A549 (cell line): Measurements from ENCODE around the gene COPZ2. TPM values are rescaled to one million over a fixed set of nuclear protein-coding genes. Genes with fewer than 3 reads are reported as not detected.

ENCODE experiments used
- ATAC-seq, 2 experiments: fragments of 200-7000 bp in 1 of 2; fragments of >200 bp in 1 of 2; cut with Nextera tagmentation in 1 of 2; cut with Tn5 transposase in 1 of 2; 3 replicates each; pipeline versions ENCODE4 v1.8.0 to v1.9.1; 2018 to 2020; ENCODE audit warnings: mild to moderate bottlenecking in 1 of 2, moderate library complexity in 1 of 2
- CTCF ChIA-PET: fragments of 300-600 bp; sonication (Branson Sonifier 250); formaldehyde crosslinking; extraction: SDS; loops from one replicate; lab custom pipeline; 2021; ENCODE audit warnings: antibody characterized with exemption, inconsistent platforms; lab: Yijun Ruan, JAX
- POLR2A ChIA-PET: fragments of 350-600 bp; formaldehyde crosslinking; extraction: SDS; loops from one replicate; lab custom pipeline; 2021; ENCODE audit warnings: antibody characterized with exemption, inconsistent platforms; lab: Yijun Ruan, JAX
- DNase-seq, 2 experiments: peaks; one replicate each; pipeline versions ENCODE4 v3.0.0 to v3.0.0-alpha.2; 2011 to 2016; ENCODE audit warnings: low read depth in 1 of 2, low spot score in 1 of 2
- FAIRE-seq: peaks from 2 replicates; lab custom pipeline; 2011; peaks lifted over from hg19 to GRCh38; lab: Jason Lieb, UNC
- H3K27ac ChIP-seq, 2 experiments: fragments of >200 bp; sonication (Bioruptor Twin); formaldehyde crosslinking; 3 replicates each; pipeline ENCODE4 v1.5.1; 2016 to 2017
- H3K4me1 ChIP-seq: fragments of >200 bp; sonication (Bioruptor Twin); formaldehyde crosslinking; 3 replicates; pipeline ENCODE4 v1.6.1; 2016
- H3K4me2 ChIP-seq: fragments of >200 bp; sonication (Bioruptor Twin); formaldehyde crosslinking; 3 replicates; pipeline ENCODE4 v1.6.1; 2016
- H3K4me3 ChIP-seq: fragments of >200 bp; sonication (Bioruptor Twin); formaldehyde crosslinking; 3 replicates; pipeline ENCODE4 v1.5.1; 2016
- H3K9me3 ChIP-seq: fragments of >200 bp; sonication (Bioruptor Twin); formaldehyde crosslinking; 3 replicates; pipeline ENCODE4 v1.6.1; 2016
- CEBPB ChIP-seq, 2 experiments: fragments of >200 bp in 1 of 2; sonication (Bioruptor Twin) in 1 of 2; formaldehyde crosslinking in 1 of 2; IDR thresholded peaks; 2 replicates each; pipeline ENCODE4 v1.6.1; 2012 to 2016
- EHF ChIP-seq: fragments of 250-450 bp; sonication (Bioruptor Pico); IDR thresholded peaks from 2 replicates; pipeline ENCODE4 v1.5.0; 2020; ENCODE audit warnings: mild to moderate bottlenecking
- ESRRA ChIP-seq: fragments of 150-350 bp; IDR thresholded peaks from 2 replicates; pipeline ENCODE4 v1.6.1; 2014; ENCODE audit warnings: mild to moderate bottlenecking, low read length, borderline replicate concordance
- FOSB ChIP-seq: fragments of 250-450 bp; sonication (Bioruptor Pico); IDR thresholded peaks from 2 replicates; pipeline ENCODE4 v1.5.0; 2020; ENCODE audit warnings: mild to moderate bottlenecking, moderate library complexity
- HEYL ChIP-seq: fragments of 250-450 bp; sonication (Bioruptor Pico); IDR thresholded peaks from 2 replicates; pipeline ENCODE4 v1.8.0; 2021; ENCODE audit warnings: mild to moderate bottlenecking, moderate library complexity
- HOXB5 ChIP-seq: fragments of 250-450 bp; sonication (Bioruptor Pico); IDR thresholded peaks from 2 replicates; pipeline ENCODE4 v1.5.0; 2020; ENCODE audit warnings: mild to moderate bottlenecking, moderate library complexity
- KDM1A ChIP-seq: fragments of 200-600 bp; sonication (generic); IDR thresholded peaks from 2 replicates; pipeline ENCODE4 v1.6.1; 2016; ENCODE audit warnings: low read depth, mild to moderate bottlenecking
- MYC ChIP-seq: IDR thresholded peaks from 2 replicates; pipeline ENCODE4 v1.6.1; 2012; ENCODE audit warnings: mild to moderate bottlenecking, inconsistent platforms, low read length, improper control_type of control experiment, borderline replicate concordance
- NFE2L2 ChIP-seq: fragments of 150-350 bp; conservative IDR thresholded peaks from 2 replicates; pipeline ENCODE4 v1.6.1; 2014; ENCODE audit warnings: low read length
- NPAS2 ChIP-seq: fragments of 250-450 bp; sonication (Bioruptor Pico); IDR thresholded peaks from 2 replicates; pipeline ENCODE4 v1.8.0; 2022; ENCODE audit warnings: mild to moderate bottlenecking, moderate library complexity, borderline replicate concordance
- NR3C1 ChIP-seq: fragments of >200 bp; sonication (Bioruptor Twin); formaldehyde crosslinking; IDR thresholded peaks from 3 replicates; pipeline ENCODE4 v1.6.1; 2017
- POLR2A ChIP-seq: IDR thresholded peaks from 2 replicates; pipeline ENCODE4 v1.6.1; 2012; ENCODE audit warnings: mild to moderate bottlenecking, low read length
- POLR2AphosphoS2 ChIP-seq: conservative IDR thresholded peaks from 2 replicates; pipeline ENCODE4 v1.6.1; 2012; ENCODE audit warnings: low read length, improper control_type of control experiment, inconsistent platforms
- RAD21 ChIP-seq, 2 experiments: fragments of >200 bp in 1 of 2; sonication (Bioruptor Twin) in 1 of 2; formaldehyde crosslinking in 1 of 2; IDR thresholded peaks in 1 of 2; conservative IDR thresholded peaks in 1 of 2; 2 replicates in 1 of 2; 3 replicates in 1 of 2; pipeline ENCODE4 v1.6.1; 2012 to 2018; ENCODE audit warnings: inconsistent platforms in 1 of 2
- RNF2 ChIP-seq: fragments of 200-600 bp; sonication (generic); IDR thresholded peaks from 2 replicates; pipeline ENCODE4 v1.6.1; 2016; ENCODE audit warnings: low read depth, mild to moderate bottlenecking, antibody characterized with exemption, moderate library complexity, borderline replicate concordance
- SMC3 ChIP-seq: fragments of >200 bp; sonication (Bioruptor Twin); formaldehyde crosslinking; IDR thresholded peaks from 3 replicates; pipeline ENCODE4 v1.6.1; 2018; ENCODE audit warnings: inconsistent platforms
- ZC3H11A ChIP-seq: fragments of 450-650 bp; IDR thresholded peaks from 2 replicates; pipeline ENCODE4 v1.6.1; 2014; ENCODE audit warnings: antibody characterized with exemption, mild to moderate bottlenecking
- ZFP36 ChIP-seq: fragments of 450-650 bp; IDR thresholded peaks from 2 replicates; pipeline ENCODE4 v1.6.1; 2014; ENCODE audit warnings: borderline replicate concordance; ENCODE audit not compliant: partially characterized antibody
- ZSCAN20 ChIP-seq: fragments of 250-450 bp; sonication (Bioruptor Pico); IDR thresholded peaks from 2 replicates; pipeline ENCODE4 v1.8.0; 2022; ENCODE audit warnings: mild to moderate bottlenecking, moderate library complexity
- WGBS: methylation state at CpG from one replicate; pipeline ENCODE4 v1.1.6; 2017; ENCODE audit errors: missing lambda C conversion rate; 5-methylcytosine and 5-hydroxymethylcytosine counted together
- polyA plus RNA-seq, 4 experiments: library from polyadenylated mRNA; depleted of rRNA in 3 of 4; stranded (reverse); fragments of >200 nt; fragmentation: RNase III in 1 of 4; extraction: RNeasy Plus Mini Kit Qiagen cat#74134 plus additional on column Dnase treatment in 1 of 4; gene quantifications; 2 replicates in 3 of 4; 3 replicates in 1 of 4; pipeline ENCODE4 v1.2.3, GENCODE V29; 2011 to 2017
- TF ChIP-seq, protein P1 (sequence below): fragments of 250-450 bp; sonication (Bioruptor Pico); IDR thresholded peaks from 2 replicates; pipeline ENCODE4 v1.5.0; 2020; ENCODE audit warnings: low read depth, mild to moderate bottlenecking, moderate library complexity
- TF ChIP-seq, protein P2 (sequence below): fragments of >200 bp; sonication (Bioruptor Twin); formaldehyde crosslinking; IDR thresholded peaks from 2 replicates; pipeline ENCODE4 v1.6.1; 2016
- TF ChIP-seq, protein P3 (sequence below): IDR thresholded peaks from 2 replicates; pipeline ENCODE4 v1.6.1; 2012

Gene COPZ2
- polyA plus RNA-seq, 2 of the 4 experiments (the other 2 are of a cell fraction): 10.6 to 19.3 TPM

DNA sequence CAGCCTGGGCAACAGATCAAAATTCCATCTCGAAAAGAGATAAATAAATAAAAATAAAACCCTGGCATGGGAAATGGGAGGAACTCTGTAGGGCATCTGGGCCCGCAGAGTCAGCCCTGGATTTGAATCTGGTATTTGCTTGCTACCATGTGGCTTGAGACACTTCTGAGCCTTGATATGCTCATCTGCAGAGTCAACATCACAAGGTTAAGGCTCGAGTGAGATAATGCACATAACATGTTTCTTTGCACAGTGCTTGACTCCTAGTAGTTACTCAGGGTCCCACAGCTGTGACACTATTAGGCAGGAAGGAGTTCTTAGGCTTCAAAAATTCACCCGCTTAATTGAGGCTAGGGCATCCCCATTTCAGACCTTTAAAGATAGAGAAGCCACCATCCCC, 45.4 kb downstream of the COPZ2 start:
- POLR2A ChIA-PET: no interaction called here
- 57% methylated on average over 4 of the region's 4 CpGs for WGBS
- CTCF ChIA-PET: interaction anchor here (1.4 to 15.9 kb wide), 6 partner anchors 10 to 149 kb away, joined by 5 to 174 read pairs (median 20); partner anchors contain the start of gene CDK5RAP3

GRCh38 chr17:47990962-47991731, 46.5 kb downstream of the COPZ2 start:
- 78% methylated on average over 13 of the region's 14 CpGs for WGBS
- TF ChIP-seq CEBPB (IDR thresholded peaks at IDR 0.05) (no peak), KDM1A (no peak), MYC (no peak), RAD21 (conservative IDR thresholded peaks at IDR 0.05 in 1 of 2, IDR thresholded peaks at IDR 0.05 in 1 of 2) (no peak), NPAS2 (CRISPR knock-in tag) (no peak), RNF2 (no peak), ZFP36 (no peak)
- TF ChIP-seq, protein P1, sequence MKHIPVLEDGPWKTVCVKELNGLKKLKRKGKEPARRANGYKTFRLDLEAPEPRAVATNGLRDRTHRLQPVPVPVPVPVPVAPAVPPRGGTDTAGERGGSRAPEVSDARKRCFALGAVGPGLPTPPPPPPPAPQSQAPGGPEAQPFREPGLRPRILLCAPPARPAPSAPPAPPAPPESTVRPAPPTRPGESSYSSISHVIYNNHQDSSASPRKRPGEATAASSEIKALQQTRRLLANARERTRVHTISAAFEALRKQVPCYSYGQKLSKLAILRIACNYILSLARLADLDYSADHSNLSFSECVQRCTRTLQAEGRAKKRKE (CRISPR knock-in tag): no peak
- TF ChIP-seq, all 56 proteins: peak for 0
- H3K4me2 ChIP-seq: no peak overlapping the region
- FAIRE-seq (no peak), DNase-seq (no peak), ATAC-seq (no peak)
- POLR2A ChIA-PET: no interaction called here
- H3K4me1 ChIP-seq: no peaks in the 10 kb centered on the region
- CTCF ChIA-PET: interaction anchor here (1.0 to 38.7 kb wide), 6 partner anchors 8 to 150 kb away, joined by 3 to 1426 read pairs (median 91); partner anchors contain the start of genes PNPO, PRR15L and SCRN2
- no peak overlapping the region for H3K27ac ChIP-seq
- H3K4me3 ChIP-seq: no peak overlapping the region
- no peaks in the 10 kb centered on the region for H3K9me3 ChIP-seq

More for the DNA sequence above, 45.4 kb downstream of the COPZ2 start:
- no peak for TF ChIP-seq POLR2AphosphoS2
- TF ChIP-seq NFE2L2: no peak
- no peak for TF ChIP-seq KDM1A
- no peak for TF ChIP-seq CEBPB (IDR thresholded peaks at IDR 0.05)
- no peak for TF ChIP-seq POLR2A
- no peak for TF ChIP-seq HEYL (CRISPR knock-in tag)
- TF ChIP-seq, protein P2, sequence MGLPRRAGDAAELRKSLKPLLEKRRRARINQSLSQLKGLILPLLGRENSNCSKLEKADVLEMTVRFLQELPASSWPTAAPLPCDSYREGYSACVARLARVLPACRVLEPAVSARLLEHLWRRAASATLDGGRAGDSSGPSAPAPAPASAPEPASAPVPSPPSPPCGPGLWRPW: no peak
- TF ChIP-seq, protein P3, sequence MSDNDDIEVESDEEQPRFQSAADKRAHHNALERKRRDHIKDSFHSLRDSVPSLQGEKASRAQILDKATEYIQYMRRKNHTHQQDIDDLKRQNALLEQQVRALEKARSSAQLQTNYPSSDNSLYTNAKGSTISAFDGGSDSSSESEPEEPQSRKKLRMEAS: no peak
- no peak for TF ChIP-seq NR3C1
- TF ChIP-seq ESRRA: no peak
- TF ChIP-seq SMC3: no peak
- ATAC-seq: no peak
- Histone ChIP-seq H3K4me3 (no peak overlapping the region), H3K9me3 (no peaks in the 10 kb centered on the region), H3K27ac (no peak overlapping the region), H3K4me2 (no peak overlapping the region), H3K4me1 (no peaks in the 10 kb centered on the region)
- DNase-seq: no peak
- FAIRE-seq: no peak

DNA sequence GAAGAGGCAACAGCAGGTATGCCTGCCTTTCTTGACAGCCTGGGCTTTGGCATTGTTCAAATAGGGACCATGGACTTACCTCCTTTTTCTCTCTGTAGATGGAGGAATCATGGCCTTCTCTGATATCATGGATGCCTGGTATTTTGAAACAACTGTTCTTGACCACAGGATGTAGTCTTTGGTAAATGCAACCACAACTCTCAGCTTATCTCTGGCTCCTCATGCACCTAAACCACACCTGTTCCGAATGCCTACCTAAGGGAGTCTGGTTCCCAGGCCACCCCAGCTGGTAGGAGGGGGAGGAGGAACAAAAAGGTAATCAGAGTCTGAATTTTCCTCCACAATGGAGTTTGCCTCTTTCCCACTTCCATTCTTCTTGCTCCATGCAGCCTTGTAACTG, 47.9 kb downstream of the COPZ2 start:
- Histone ChIP-seq H3K4me2 (no peak overlapping the region), H3K27ac (no peak overlapping the region), H3K4me1 (no peaks in the 10 kb centered on the region), H3K4me3 (no peak overlapping the region), H3K9me3 (no peaks in the 10 kb centered on the region)
- POLR2A ChIA-PET: no interaction called here
- DNase-seq (no peak), ATAC-seq (no peak), FAIRE-seq (no peak)
- CTCF ChIA-PET: interaction anchor here (0.8 to 38.7 kb wide), 9 partner anchors 9 to 149 kb away, joined by 3 to 1426 read pairs (median 4); partner anchors contain the start of genes PNPO, PRR15L and SCRN2
- TF ChIP-seq HOXB5 (CRISPR knock-in tag) (no peak), EHF (CRISPR knock-in tag) (no peak), MYC (no peak), ZC3H11A (no peak), ZSCAN20 (no peak), NR3C1 (no peak), FOSB (CRISPR knock-in tag) (no peak), ESRRA (no peak)
- TF ChIP-seq, protein P2: no peak
- 75% methylated on average over 1 of the region's 1 CpG for WGBS
